ENCODE data around the gene KLF6.
"Not testable (repeated sequence)": the region's sequence is repeated elsewhere in the genome, so short reads cannot be mapped to it uniquely, and the experiment has no call there.

Gene KLF6

DNA sequence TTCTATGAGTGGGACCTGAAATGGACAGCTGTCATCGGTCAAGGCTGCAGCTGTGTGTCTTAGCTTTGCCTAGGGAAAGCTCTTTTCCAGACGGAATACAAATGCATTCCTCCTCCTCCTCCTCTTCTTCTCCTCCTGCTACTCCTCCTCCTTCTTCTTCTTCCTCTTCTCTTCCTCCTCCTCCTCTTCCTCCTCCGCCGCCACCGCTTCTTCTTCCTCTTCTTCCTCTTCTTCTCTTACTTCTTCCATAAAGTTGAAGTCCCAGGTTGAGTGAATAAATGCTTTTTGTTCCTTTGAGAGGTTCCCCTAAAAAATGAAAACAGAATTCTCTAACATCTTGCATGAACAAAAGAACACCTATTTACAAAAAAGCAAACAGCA is 28.7 kb downstream of the KLF6 start:
- DNase-seq (ENCODE audit: low read depth in 2 of 2), result no peak

DNA sequence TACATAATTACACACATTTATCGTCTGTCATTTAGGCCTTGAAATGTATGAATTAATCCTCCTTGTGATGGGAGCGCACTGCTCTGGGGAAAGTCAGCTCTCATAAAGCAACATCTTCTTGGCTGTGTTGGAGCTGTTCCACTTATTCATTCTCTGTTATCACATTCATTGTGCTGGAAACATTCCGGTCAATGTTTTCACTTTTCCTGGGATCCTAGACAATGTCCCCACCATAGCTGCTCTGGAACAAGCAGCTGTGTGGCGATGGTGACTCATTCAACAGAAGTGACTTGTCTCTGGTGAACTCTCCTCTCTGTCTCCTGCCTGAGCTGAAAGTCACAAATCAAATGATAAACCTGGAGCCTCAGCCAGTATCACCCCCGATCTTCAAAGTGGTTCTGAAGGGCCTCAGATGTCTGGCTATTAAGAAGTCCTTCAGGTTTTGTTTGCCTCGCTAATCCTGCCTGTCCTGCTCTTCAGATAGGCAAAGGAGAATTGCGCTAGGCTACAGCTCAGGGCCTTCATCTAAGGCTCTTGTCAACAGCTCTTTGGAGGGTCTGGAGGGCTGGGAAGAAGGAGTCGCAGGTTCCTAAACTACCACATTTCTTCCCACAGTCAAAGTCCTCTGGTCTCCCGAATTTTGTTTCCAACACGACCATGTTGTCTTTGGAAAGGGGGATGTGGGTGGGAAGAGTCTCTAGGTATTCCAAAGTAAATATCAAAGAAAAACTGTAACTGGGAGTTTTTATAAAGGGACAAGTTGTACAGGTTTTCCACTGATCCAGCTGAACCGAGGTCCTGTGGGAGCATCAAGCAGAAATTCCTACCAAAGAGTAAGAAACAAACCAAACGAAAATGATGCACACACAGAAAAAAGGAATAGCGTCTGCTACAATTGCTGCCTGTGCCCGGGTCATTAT is 29.3 kb downstream of the KLF6 start:
- DNase-seq (ENCODE audit: low read depth in 2 of 2), result no peak

- no peak for DNase-seq (ENCODE audit: low read depth in 2 of 2)
Observed at GRCh38 chr10:3754727-3755439, 30.1 kb downstream of the KLF6 start.

DNA sequence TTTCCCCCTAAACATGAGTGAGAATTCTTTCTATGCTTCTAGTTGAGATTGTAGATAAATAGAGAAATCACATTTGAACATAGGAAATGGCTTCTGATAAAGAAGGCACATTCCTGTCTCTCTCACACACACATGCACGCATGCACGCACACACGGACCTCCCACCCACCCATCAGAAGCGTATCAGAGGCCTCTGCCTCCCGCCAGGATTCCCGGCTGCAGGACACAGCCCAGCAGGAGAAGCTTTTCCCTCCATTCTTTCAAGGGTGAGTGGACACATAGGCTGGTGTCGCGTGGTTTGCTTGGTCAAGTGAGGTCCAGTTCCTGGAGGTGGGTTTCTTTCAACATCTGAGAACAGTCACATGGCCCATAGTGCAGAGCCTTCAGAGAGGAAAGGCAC is 34.2 kb downstream of the KLF6 start:
- DNase-seq (ENCODE audit: low read depth in 2 of 2), result no peak

- no peak for DNase-seq (ENCODE audit: low read depth in 2 of 2)
Observed at GRCh38 chr10:3750006-3750816, 34.8 kb downstream of the KLF6 start.

DNA sequence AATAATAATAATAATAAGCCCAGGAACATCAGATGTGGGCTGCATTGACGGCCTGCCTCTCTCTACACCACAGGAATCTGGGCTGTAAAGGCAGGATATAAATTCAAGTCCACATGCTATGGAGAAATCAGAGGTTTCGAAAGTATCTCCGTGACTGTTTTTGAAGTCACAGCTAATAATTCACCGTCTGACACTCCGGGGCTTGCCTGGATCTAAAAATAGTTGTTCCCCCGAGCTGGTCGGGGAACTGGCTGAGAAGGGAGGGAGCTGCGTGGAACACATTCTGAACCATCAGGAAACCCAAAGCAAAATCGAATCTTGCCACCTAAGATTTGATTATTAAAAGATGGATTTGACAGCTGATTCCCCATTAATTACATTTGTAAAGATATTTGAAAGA is 35.4 kb downstream of the KLF6 start:
- DNase-seq (ENCODE audit: low read depth in 2 of 2), result no peak

GRCh38 chr10:3749011-3749410 is 36.0 kb downstream of the KLF6 start:
- DNase-seq (ENCODE audit: low read depth in 2 of 2), result no peak

DNA sequence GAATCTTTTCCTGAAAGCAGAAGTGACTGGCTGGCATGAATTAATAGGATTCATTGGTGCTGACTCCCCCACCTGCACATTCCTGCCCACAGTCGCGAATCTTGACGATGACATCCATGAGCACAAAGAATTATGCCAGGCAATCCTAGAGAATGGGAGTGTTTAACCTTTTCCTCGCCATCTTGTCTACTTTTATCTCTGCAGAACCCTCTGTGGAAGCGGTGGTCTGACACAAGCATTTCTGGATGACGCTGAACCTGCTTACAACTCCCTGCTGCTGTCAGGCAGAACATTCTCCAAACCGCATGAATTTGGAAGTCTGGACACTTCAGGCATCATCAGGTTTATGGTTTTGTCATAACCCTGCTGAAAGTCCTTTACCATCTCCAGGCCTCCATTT is 36.5 kb downstream of the KLF6 start:
- DNase-seq (ENCODE audit: low read depth in 2 of 2), result no peak

GRCh38 chr10:3747984-3748383 is 37.0 kb downstream of the KLF6 start:
- no peak for DNase-seq (ENCODE audit: low read depth in 2 of 2)

GRCh38 chr10:3747248-3747960 is 37.6 kb downstream of the KLF6 start:
- no peak for DNase-seq (ENCODE audit: low read depth in 2 of 2)

GRCh38 chr10:3746634-3747033 is 38.4 kb downstream of the KLF6 start:
- DNase-seq (ENCODE audit: low read depth in 2 of 2), result no peak

DNA sequence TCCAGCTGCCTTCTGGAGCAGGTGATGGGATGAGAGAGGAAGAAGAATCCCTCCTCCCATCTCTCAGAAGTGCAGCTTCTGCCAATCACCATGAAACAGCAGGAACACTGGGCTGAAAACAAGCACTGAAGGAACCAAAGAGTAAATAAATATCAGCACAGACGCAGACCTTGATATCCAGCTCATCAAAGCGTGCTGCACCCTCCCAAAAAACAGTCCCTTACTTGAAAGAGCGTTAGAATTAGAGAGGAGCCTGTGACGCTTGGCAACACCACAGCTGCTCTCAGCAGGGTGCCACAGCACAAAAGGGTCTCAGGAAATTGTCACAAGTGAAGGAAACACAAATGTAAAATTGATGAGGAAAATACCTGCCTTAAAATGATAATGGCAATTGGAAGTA is 39.5 kb downstream of the KLF6 start:
- no peak for DNase-seq (ENCODE audit: low read depth in 2 of 2)

DNA sequence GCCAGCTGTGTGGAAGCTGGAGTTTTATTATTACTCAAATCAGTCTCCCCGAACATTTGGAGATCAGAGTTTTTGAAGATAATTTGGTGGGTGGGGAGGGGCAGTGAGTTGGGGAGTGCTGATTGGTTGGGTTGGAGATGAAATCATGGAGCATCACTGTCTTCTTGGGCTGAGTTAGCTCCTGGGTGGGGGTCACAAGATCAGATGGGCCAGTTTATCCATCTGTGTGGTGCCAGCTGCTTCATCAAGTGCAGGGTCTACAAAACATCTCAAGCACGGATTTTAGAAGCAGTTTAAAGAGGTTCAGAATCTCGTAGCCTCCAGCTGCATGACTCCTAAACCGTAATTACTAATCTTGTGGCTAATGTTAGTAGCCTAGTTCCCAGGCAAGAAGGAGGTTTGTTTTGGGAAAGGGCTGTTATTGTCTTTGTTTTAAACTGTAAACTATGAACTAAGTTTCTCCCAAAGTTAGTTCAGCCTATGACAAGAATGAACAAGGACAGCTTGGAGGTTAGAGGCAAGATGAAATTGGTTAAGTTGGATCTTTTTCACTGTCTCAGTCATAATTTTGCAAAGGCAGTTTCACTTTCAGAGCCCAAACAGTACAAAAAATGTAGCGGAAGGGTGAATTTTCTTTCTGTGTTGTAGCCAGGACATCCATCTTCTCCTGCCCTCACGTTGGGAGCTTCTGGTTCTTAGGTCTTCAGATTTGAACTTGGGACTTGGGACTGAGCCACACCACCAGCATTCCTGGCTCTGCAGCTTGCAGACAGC is 43.1 kb downstream of the KLF6 start:
- no peak for DNase-seq (ENCODE audit: low read depth in 2 of 2)

DNA sequence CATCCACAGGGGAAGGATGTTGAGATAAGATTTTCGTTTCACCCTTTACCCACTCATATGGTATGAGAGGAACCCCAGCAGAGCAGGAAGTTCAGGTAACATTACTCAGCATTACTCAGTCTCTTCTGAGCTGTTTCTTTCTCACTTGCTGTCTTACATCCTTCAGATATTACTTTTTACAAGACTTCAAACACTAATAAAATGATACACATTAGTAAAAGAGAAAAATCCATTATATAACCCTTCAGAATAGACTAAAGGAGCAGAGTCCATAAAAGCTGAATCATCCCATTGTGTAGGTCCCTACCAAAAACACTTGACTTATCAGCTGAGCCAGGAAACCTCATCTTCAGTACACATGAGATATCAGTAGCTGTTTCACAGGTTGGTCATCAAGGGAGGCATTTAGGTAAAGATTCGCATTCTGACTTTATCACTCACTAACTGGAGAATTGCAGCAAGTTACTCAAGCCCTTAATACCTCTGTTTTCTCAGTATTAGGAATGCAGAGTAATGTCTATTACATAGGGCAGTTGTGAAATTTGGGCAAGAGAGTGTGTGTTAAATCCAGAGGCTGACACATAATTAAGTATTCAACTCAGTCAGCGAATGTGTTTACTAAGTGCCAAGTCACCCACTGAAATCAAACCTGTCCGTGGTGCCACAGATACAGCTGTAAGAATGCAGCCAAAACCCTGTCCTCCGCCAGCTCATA is 44.7 kb downstream of the KLF6 start:
- no peak for DNase-seq (ENCODE audit: low read depth in 2 of 2)

DNA sequence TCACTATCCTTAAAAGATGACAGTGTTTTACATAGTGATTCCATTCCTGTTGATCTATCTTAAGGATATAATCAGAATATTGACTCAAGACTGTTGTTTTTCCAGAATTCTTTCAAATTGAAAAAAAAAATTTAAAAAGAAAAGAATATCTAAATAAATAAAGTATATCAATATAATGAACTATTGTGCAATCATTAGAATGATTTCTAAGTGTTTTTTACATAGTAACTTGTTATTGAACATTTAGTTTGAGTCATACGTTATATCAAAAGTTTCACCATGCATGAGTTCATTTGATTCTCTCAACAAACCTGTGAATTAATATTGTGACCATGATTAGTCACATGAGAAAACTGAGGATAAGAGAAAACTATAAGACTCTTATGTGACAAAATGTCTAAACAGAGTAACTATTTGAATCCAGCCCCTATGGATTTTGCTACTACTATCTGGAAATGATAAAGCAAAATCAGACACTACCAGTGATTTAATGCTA is 46.1 kb downstream of the KLF6 start:
- no peak for DNase-seq (ENCODE audit: low read depth in 2 of 2)

DNA sequence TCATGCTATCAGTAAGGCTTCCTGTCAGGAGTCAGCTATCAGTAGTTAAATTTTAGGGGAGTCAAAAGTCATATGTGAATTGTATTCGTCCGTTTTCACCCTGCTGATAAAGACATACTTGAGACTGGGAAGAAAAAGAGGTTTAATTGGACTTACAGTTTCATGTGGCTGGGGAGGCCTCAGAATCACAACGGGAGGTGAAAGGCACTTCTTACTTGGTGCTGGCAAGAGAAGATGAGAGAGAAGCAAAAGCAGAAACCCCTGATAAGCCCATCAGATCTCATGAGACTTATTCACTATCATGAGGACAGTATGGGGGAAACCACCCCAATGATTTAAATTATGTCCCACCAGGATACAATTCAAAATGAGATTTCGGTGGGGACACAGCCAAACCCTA is 47.1 kb downstream of the KLF6 start:
- no peak for DNase-seq (ENCODE audit: low read depth in 2 of 2)

DNA sequence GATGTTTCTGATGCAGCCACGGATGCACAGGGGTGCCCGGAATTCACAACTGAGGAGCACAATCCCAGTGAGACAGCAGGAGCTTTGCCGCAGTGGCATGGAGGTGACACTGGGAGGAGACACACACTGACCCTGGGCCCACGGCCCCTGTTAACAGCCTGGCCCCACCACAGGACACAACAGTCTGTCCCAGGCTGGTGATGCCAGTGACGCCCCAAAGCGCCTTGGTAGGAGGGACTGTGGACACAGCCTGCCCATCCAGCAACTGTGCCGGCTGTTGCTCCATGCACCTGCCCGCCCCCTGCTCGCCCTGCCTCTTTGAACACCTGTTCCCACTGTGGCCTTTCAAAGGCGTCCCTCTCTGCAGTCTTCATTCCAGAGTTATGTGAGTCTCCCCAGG is 49.8 kb downstream of the KLF6 start:
- DNase-seq (ENCODE audit: low read depth in 2 of 2), result no peak

DNA sequence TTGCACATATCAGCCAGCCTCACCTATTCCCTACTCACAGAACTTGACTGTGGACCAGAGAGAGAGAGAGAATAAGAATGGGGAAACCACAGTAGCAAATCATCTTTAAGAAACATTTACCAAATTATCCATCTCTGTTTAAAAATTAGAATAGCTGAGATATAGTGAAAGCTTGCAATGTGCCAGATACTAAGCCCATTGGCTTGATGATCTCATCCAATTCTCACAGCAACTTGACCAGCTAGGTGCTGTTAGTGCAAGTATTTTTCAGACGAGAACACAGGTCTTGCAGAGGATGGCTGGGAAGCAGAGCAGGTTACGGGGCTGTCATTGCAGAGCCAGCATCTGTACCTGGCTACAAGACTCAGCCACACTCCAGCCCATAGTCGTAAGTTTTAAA is 50.9 kb downstream of the KLF6 start:
- DNase-seq (ENCODE audit: low read depth in 2 of 2), result no peak

- DNase-seq (ENCODE audit: low read depth in 2 of 2), result not testable (repeated sequence)
Observed at GRCh38 chr10:3732183-3732582, 52.8 kb downstream of the KLF6 start.

DNA sequence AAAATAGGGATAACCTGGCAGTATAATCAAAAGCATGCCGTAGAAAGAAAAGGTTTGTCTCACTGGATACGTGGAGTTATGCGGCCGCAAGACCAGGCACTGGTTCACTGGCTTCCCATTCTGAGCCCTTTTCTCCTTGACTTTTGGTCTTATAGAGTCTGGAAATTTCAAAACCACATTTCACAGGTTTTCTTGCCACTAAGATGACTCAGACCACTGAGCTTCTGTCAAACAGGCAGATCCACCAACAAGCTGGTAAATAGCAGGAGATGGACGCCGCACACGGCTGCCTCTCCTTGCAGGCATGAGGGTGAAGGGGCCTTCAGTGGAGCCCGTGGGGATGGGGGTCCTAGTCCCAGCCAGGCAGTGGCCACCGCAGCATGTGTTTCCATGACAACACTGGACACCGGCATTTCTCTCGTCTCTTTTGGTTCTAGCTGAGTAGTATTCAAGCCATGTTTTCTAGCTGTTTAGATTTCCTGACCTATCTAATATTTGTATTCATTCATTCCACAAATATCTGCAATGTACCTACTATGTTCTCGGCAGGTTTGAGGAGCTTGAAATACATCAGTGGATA is 55.5 kb downstream of the KLF6 start:
- no peak for DNase-seq (ENCODE audit: low read depth in 2 of 2)
